ENCODE data around the gene PLSCR1.
"Not testable (repeated sequence)": the region's sequence is repeated elsewhere in the genome, so short reads cannot be mapped to it uniquely, and the experiment has no call there.

Gene PLSCR1

GRCh38 chr3:146550743-146551510 is 6.5 kb upstream of the PLSCR1 start:
- DNase-seq (ENCODE audit: extremely low read depth in 1 of 2, low read depth in 1 of 2): peak in 1 of 2 donors; percentile 4

GRCh38 chr3:146550070-146550615 is 5.7 kb upstream of the PLSCR1 start:
- no peak for DNase-seq (ENCODE audit: extremely low read depth in 1 of 2, low read depth in 1 of 2)

DNA sequence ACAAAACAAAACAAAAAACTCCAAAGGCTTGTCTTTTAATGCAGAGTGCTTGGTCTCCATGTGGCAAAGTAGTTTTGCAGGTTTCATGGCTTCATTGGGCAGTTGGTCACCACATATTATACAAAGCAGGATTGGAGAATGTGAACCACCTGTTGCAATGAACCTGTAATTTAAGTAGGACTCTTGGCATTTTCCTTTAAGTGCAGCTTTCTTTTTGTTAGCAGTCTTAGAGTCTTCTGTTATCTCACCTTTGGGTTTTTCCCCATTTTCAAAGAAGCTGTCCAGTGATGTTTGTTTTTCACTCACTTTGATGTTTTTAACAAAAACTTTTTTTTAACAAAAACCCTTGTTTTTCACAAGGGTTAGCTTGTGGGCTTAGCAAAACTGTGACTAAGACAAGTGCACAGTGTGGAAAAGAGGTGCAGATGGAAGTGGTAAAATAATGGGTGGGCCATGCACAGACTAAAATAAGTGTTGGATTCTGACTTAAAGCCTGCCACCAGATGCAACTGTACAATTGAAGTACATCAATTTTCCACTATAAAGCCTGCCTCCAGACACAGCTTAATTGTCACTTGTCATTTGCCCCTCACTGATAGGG is 2.9 kb upstream of the PLSCR1 start:
- no peak for DNase-seq (ENCODE audit: extremely low read depth in 1 of 2, low read depth in 1 of 2)

GRCh38 chr3:146546366-146546965 is 2.1 kb upstream of the PLSCR1 start:
- no peak for DNase-seq (ENCODE audit: extremely low read depth in 1 of 2, low read depth in 1 of 2)

- no peak for DNase-seq (ENCODE audit: extremely low read depth in 1 of 2, low read depth in 1 of 2)
These were observed 622 bp upstream of the PLSCR1 start for GRCh38 chr3:146544929-146545528.

- DNase-seq (ENCODE audit: extremely low read depth in 1 of 2, low read depth in 1 of 2): no peak
These were observed 876 bp downstream of the PLSCR1 start for GRCh38 chr3:146543461-146544001.

DNA sequence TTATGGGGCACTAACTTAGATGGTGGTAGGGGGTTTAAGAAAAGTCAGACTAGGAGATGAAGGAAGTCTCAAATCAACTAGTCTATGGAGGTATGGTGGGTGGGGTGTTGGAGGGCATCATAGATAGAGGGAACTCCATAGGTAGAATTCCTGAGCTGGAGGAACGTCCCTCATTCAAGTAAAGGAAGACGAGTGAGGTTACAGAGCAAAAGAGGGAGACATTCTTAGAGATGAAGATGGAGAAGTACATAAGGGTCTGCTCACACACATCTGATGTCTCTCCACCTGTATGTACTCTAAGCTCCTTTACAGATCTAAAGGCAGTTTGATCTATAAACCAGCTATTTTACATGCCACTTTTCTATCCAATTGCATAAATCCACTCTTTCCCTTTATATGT is 1.4 kb downstream of the PLSCR1 start:
- no peak for DNase-seq (ENCODE audit: extremely low read depth in 1 of 2, low read depth in 1 of 2)

DNA sequence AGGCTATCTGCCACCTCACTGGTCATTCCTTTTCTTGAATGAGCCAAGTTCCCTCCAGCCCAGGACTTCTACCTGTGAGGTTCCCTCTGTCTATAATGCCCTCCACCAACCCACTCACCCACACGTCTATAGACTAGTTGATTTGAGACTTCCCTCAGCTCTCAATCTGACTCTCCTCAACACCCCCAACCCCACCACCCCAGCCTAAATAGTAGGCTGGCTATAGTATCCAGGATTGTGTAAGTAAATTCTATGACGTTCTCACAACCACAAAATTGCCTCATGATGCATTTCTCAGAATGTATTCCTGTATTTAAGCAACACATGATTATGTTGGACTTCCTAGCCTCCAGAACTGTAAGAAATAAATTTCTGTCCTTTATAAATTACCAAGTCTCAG is 2.2 kb downstream of the PLSCR1 start:
- DNase-seq (ENCODE audit: extremely low read depth in 1 of 2, low read depth in 1 of 2): peak in 1 of 2 donors; percentile 10

GRCh38 chr3:146540978-146541377 is 3.4 kb downstream of the PLSCR1 start:
- DNase-seq (ENCODE audit: extremely low read depth in 1 of 2, low read depth in 1 of 2): no peak

DNA sequence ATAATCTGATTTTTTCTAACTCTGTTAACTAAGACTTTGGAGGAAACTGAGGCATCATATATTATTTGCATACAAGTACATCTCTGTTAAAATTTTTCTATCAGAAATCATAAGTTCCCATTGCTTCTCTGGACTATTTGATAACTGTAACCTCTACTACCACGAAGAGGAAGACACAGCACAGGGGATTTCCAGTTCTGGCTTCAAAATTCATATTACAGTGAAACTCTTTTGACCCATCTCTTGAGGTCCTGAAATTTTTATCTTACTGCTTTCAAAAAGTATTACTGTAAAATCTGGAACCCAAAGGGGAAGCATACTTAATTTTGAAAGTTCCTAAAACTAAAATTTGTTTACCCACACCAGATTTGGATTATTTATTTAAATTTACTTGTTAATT is 4.2 kb downstream of the PLSCR1 start:
- no peak for DNase-seq (ENCODE audit: extremely low read depth in 1 of 2, low read depth in 1 of 2)

- no peak for DNase-seq (ENCODE audit: extremely low read depth in 1 of 2, low read depth in 1 of 2)
These were observed 5.1 kb downstream of the PLSCR1 start for GRCh38 chr3:146539315-146539714.

DNA sequence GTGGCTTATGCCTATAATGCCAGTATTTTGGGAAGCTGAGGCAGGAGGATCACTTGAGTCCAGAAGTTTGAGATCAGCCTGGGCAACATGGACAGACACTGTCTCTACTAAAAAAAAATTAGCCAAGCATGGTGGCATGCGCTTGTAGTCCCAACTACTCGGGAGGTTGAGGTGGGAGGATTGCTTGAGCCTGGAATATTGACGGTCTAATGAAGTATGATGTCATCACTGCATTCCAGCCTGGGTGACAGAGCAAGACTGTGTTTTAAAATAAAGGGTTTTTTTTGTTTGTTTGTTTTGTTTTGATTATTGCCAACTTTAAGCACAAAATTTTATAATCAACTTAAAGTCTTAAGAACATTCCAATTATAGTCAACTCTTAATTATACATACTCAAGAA is 6.8 kb downstream of the PLSCR1 start:
- DNase-seq (ENCODE audit: extremely low read depth in 1 of 2, low read depth in 1 of 2): no peak

DNA sequence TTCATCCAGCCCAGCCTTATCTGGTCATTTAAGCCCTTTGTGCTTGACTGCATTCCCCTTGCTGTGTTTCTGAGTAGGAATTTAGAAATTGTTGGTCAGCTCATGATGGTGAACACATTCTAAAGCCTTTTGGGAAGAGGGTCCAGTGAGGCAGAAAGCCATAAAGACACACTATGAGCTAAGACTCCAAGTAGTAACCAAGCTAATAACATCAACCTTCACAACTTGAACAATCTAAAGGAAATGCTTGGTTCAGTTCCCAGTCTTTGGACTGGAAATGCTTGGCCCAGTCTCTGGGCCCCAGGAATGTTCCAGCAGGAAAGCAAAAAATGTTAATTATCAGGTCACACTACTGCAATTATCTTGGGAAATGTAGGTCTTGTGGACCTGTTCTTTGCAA is 7.7 kb downstream of the PLSCR1 start:
- DNase-seq (ENCODE audit: extremely low read depth in 1 of 2, low read depth in 1 of 2): no peak

DNA sequence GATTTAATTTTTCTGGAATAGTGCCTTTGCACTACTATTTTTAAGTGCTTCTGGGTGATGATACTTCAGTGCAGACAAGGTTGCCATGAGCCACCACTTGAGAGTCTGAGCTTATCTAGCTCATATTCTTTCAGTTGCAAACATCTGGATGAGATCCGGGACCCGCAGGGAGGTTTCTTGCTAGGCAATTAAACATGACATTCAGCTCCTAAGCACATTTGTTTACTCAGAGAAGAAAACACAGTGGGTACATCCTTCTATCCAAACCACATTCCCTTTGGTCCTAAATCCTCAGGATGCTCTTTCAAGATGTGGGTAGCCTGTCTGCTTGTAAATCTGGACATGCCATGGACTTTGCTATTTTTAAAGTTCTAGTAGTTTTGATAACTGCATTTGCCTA is 12.0 kb downstream of the PLSCR1 start:
- no peak for DNase-seq (ENCODE audit: extremely low read depth in 1 of 2, low read depth in 1 of 2)

DNA sequence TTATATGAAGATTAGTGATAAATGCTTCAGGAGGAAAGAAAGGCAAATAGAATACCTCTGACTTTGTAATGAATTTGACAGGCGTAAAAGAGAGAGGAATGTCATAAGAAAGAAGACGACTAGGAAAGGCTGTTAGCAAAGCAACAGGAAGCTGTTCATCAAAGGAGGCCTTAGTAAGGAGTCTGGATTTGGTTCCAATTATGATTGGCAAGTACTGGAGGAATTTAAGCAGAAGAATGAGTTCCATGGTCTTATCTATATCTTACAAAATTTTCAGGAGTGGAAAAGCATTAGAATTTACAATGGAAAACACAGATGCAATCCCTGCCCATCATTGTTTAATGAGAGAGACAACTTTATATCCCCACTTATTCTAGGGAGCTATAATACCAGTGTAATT is 13.8 kb downstream of the PLSCR1 start:
- DNase-seq (ENCODE audit: extremely low read depth in 1 of 2, low read depth in 1 of 2): no peak

GRCh38 chr3:146529021-146529420 is 15.4 kb downstream of the PLSCR1 start:
- DNase-seq (ENCODE audit: extremely low read depth in 1 of 2, low read depth in 1 of 2): no peak

DNA sequence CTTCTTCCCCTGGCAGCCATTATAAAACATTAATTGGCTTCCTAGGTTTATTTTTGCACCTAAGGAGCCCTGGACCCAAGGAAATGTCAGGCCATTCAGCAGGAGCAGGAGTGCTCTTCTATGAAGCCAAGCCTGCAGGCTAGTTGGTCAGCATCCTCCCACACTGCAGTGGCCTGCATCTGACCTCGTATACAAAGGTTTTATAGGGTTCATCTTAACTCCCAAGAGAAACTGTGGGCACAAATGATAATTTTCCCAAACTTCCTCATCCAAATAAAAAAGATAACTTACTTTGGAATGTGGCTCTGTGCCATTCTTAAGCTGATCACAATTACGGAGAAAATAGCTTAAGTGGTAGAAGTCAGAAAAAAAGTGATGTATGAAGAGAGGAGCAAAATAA is 19.4 kb downstream of the PLSCR1 start:
- DNase-seq (ENCODE audit: extremely low read depth in 1 of 2, low read depth in 1 of 2): no peak

- DNase-seq (ENCODE audit: extremely low read depth in 1 of 2, low read depth in 1 of 2): no peak
These were observed 20.9 kb downstream of the PLSCR1 start for GRCh38 chr3:146523531-146523930.

DNA sequence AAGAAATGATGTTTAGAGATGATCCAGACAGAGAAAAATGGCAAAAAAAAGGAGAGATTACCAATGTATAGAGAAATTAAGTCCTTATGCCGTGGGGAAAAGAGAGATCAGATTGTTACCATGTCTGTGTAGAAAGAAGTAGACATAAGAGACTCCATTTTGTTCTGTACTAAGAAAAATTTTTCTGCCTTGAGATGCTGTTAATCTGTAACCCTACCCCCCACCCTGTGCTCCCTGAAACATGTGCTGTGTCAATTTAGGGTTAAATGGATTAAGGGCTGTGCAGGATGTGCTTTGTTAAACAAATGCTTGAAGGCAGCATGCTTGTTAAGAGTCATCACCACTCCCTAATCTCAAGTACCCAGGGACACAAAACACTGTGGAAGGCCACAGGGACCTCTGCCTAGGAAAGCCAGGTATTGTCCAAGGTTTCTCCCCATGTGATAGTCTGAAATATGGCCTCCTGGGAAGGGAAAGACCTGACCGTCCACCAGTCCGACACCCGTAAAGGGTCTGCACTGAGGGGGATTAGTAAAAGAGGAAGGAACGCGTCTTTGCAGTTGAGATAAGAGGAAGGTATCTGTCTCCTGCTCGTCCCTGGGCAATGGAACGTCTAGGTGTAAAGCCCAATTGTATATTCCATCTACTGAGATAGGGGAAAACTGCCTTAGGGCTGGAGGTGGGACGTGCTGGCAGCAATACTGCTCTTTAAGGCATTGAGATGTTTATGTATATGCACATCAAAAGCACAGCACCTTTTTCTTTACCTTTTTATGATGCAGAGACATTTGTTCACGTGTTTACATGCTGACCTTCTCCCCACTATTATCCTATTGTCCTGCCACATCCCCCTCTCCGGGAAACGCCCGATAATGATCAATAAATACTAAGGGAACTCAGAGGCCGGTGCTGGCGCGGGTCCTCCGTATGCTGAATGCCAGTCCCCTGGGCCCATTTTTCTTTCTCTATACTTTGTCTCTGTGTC is 21.9 kb downstream of the PLSCR1 start:
- DNase-seq (ENCODE audit: extremely low read depth in 1 of 2, low read depth in 1 of 2): not testable (repeated sequence)

- no peak for DNase-seq (ENCODE audit: extremely low read depth in 1 of 2, low read depth in 1 of 2)
These were observed 23.0 kb downstream of the PLSCR1 start for GRCh38 chr3:146521394-146521793.

Data from stimulated activated CD8-positive, alpha-beta memory T cell treated with anti-CD3 and anti-CD28 coated beads, Interleukin-7, amount 100 ng/mL, for 48 hours (primary cell).